Mucosa of descending colon (tissue), 3 donors: ENCODE data around the gene VPS35. TPM values are rescaled to one million over a fixed set of nuclear protein-coding genes. Genes with fewer than 3 reads are reported as not detected.

ENCODE experiments used
- ATAC-seq: fragments of 200-7000 bp; cut with Tn5 transposase; one replicate; pipeline ENCODE4 v1.9.1; 2020; ENCODE audit warnings: mild to moderate bottlenecking, moderate library complexity
- DNase-seq, 3 donors: peaks; one replicate each; pipeline ENCODE4 v3.0.0-alpha.2; 2020
- H3K36me3 ChIP-seq: fragments of 200-600 bp; one replicate; pipeline ENCODE4 v1.8.0; 2021; ENCODE audit warnings: low read depth, mild to moderate bottlenecking
- H3K4me1 ChIP-seq: fragments of 200-600 bp; one replicate; pipeline ENCODE4 v1.8.0; 2021; ENCODE audit warnings: low read depth, mild to moderate bottlenecking
- H3K4me3 ChIP-seq: fragments of 200-600 bp; one replicate; pipeline ENCODE4 v1.8.0; 2021; ENCODE audit warnings: mild to moderate bottlenecking
- H3K9me3 ChIP-seq: fragments of 200-600 bp; one replicate; pipeline ENCODE4 v1.8.0; 2021; ENCODE audit warnings: mild to moderate bottlenecking
- CTCF ChIP-seq: fragments of 200-600 bp; IDR thresholded peaks from one replicate; pipeline ENCODE4 v1.8.0; 2022; ENCODE audit warnings: antibody characterized with exemption, mild to moderate bottlenecking
- intact Hi-C, 2 donors: fragments of 100-400 bp; cut with DNase I in 1 of 2; cut with micrococcal nuclease in 1 of 2; formaldehyde crosslinking; loops; one replicate each; pipeline versions ENCODE4 v1.11.0 to v1.11.1; 2022; cut with DNase I, micrococcal nuclease
- total RNA-seq, 3 donors: library from RNA; stranded (reverse); fragmentation: NEBNext Ultra II Directional in 2 of 3; extraction: Animal tissue kit (Norgen Biotek cat#: 25700) in 2 of 3; gene quantifications; one replicate each; pipeline versions ENCODE4 v1.2.1 to v1.2.4, GENCODE V29; 2021 to 2023
- donor health status: DM: no; HTN: no; CAD: no; lungs with moderate emphysema.
- donor health status: DM: no; HTN: no; CAD: no.
- donor health status: DM: no; HTN: yes; CAD: no.

Gene VPS35
- total RNA-seq, 3 donors from 2014 or later, result 78.4 to 97.1 (median 84.8) TPM

DNA sequence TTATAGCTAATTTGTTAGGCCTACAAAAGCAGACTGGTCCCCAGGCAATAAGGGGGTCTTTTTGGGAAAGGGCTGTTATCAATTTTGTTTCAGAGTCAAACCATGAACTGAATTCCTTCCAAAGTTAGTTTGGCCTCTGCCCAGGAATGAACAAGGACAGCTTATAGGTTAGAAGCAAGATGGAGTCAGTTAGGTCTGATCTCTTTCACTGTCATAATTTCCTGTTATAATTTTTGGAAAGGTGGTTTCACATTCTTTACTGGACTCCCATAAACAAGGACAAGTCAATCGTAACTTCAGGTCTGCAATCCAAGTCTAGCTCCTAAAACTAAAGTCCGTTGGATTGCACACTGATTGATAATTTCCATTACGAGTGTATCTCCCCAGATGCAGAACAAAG lies 37.7 kb downstream of the VPS35 start:
- no peak for TF ChIP-seq CTCF
- H3K36me3 ChIP-seq, result no peaks in the 10 kb centered on the region
- intact Hi-C loops, result no loop called here
- peaks cover 2% of the 10 kb centered on the region for H3K4me1 ChIP-seq
- H3K4me3 ChIP-seq, result no peak overlapping the region
- ATAC-seq (no peak), DNase-seq (no peak)
- H3K9me3 ChIP-seq, result no peaks in the 10 kb centered on the region

- intact Hi-C loops, result no loop called here
- peak; percentile 27 for ATAC-seq
- no peaks in the 10 kb centered on the region for H3K9me3 ChIP-seq
- DNase-seq, result no peak
- no peak for TF ChIP-seq CTCF
- H3K4me1 ChIP-seq, result peaks cover 2% of the 10 kb centered on the region
- no peak overlapping the region for H3K4me3 ChIP-seq
- no peaks in the 10 kb centered on the region for H3K36me3 ChIP-seq
Measured at GRCh38 chr16:46650254-46650623, 38.7 kb downstream of the VPS35 start.

- Histone ChIP-seq H3K9me3 (no peaks in the 10 kb centered on the region), H3K4me1 (peaks cover 2% of the 10 kb centered on the region), H3K4me3 (no peak overlapping the region), H3K36me3 (no peaks in the 10 kb centered on the region)
- DNase-seq (peak in 2 of 3 donors; percentile 41 to 59), ATAC-seq (peak; percentile 57)
- TF ChIP-seq CTCF, result no peak
- intact Hi-C loops, result no loop called here
Measured at GRCh38 chr16:46649588-46650253, 39.3 kb downstream of the VPS35 start.

- DNase-seq (no peak), ATAC-seq (no peak)
- no peak for TF ChIP-seq CTCF
- Histone ChIP-seq H3K4me3 (no peak overlapping the region), H3K36me3 (no peaks in the 10 kb centered on the region), H3K4me1 (peaks cover 2% of the 10 kb centered on the region), H3K9me3 (no peaks in the 10 kb centered on the region)
- intact Hi-C loops, result no loop called here
Measured at GRCh38 chr16:46648656-46649055, 40.3 kb downstream of the VPS35 start.

GRCh38 chr16:46638947-46639925 lies 49.7 kb downstream of the VPS35 start:
- DNase-seq, result no peak
- H3K4me1 ChIP-seq, result no peaks in the 10 kb centered on the region
- intact Hi-C loops, result no loop called here
- H3K4me3 ChIP-seq, result no peak overlapping the region
- no peak for TF ChIP-seq CTCF
- ATAC-seq, result no peak
- H3K36me3 ChIP-seq, result no peaks in the 10 kb centered on the region
- H3K9me3 ChIP-seq, result no peaks in the 10 kb centered on the region
